Lower lobe of right lung (tissue), 2 donors: ENCODE results near the gene TMEM239. TPM values are rescaled to one million over a fixed set of nuclear protein-coding genes. Genes with fewer than 3 reads are reported as not detected.

Experiments
- ATAC-seq, 2 donors: fragments of 200-7000 bp; cut with Tn5 transposase; one replicate each; pipeline ENCODE4 v1.9.1; 2020 to 2022; ENCODE audit warnings: mild to moderate bottlenecking in 2 of 2, moderate library complexity in 2 of 2
- DNase-seq: peaks from one replicate; pipeline ENCODE4 v3.0.0-alpha.2; 2020
- H3K27ac ChIP-seq: fragments of 200-600 bp; one replicate; pipeline ENCODE4 v1.8.0; 2022
- H3K27me3 ChIP-seq: fragments of 200-600 bp; one replicate; pipeline ENCODE4 v1.8.0; 2022; ENCODE audit warnings: low read depth
- H3K36me3 ChIP-seq: fragments of 200-600 bp; one replicate; pipeline ENCODE4 v1.8.0; 2022; ENCODE audit warnings: mild to moderate bottlenecking
- H3K4me1 ChIP-seq: fragments of 200-600 bp; one replicate; pipeline ENCODE4 v1.8.0; 2022
- H3K4me3 ChIP-seq: fragments of 200-600 bp; one replicate; pipeline ENCODE4 v1.8.0; 2022; ENCODE audit warnings: mild to moderate bottlenecking
- H3K9me3 ChIP-seq: fragments of 200-600 bp; one replicate; pipeline ENCODE4 v1.8.0; 2022
- CTCF ChIP-seq: fragments of 200-600 bp; IDR thresholded peaks from one replicate; pipeline ENCODE4 v1.8.0; 2022; ENCODE audit warnings: antibody characterized with exemption, mild to moderate bottlenecking
- intact Hi-C: fragments of 100-400 bp; cut with DNase I; formaldehyde crosslinking; loops from one replicate; pipeline ENCODE4 v1.11.0; 2022
- total RNA-seq: library from RNA; stranded (reverse); fragmentation: NEBNext Ultra II Directional; extraction: Animal tissue kit (Norgen Biotek cat#: 25700); gene quantifications from one replicate; pipeline ENCODE4 v1.2.1, GENCODE V29; 2021
- donor health status: DM: no; HTN: yes; CAD: no; lungs with severe emphysema.

The TMEM239 gene
- total RNA-seq, 1 donor from 2014 or later, result not detected

GRCh38 chr20:2801286-2801728, 14.9 kb upstream of the TMEM239 start:
- DNase-seq, result no peak
- H3K9me3 ChIP-seq, result no peaks in the 10 kb centered on the region
- ATAC-seq, result no peak
- no peak overlapping the region for H3K4me3 ChIP-seq
- H3K36me3 ChIP-seq, result no peaks in the 10 kb centered on the region
- TF ChIP-seq CTCF, result no peak
- peaks cover 86% of the 10 kb centered on the region for H3K27me3 ChIP-seq
- H3K4me1 ChIP-seq, result peaks cover 24% of the 10 kb centered on the region
- intact Hi-C loops, result no loop called here
- no peak overlapping the region for H3K27ac ChIP-seq

- no peak for TF ChIP-seq CTCF
- DNase-seq (no peak), ATAC-seq (no peak)
- no peak overlapping the region for H3K4me3 ChIP-seq
- no peaks in the 10 kb centered on the region for H3K9me3 ChIP-seq
- H3K27ac ChIP-seq, result no peak overlapping the region
- H3K4me1 ChIP-seq, result peaks cover 22% of the 10 kb centered on the region
- no peaks in the 10 kb centered on the region for H3K36me3 ChIP-seq
- peaks cover 87% of the 10 kb centered on the region for H3K27me3 ChIP-seq
- intact Hi-C loops, result no loop called here
These were observed 11.9 kb upstream of the TMEM239 start for GRCh38 chr20:2804041-2804828.

GRCh38 chr20:2804852-2805688, 11.1 kb upstream of the TMEM239 start:
- Histone ChIP-seq H3K4me3 (no peak overlapping the region), H3K9me3 (no peaks in the 10 kb centered on the region)
- DNase-seq, result no peak

GRCh38 chr20:2805689-2806350, 10.3 kb upstream of the TMEM239 start:
- peaks cover 8% of the 10 kb centered on the region for H3K4me1 ChIP-seq
- H3K9me3 ChIP-seq, result no peaks in the 10 kb centered on the region
- peaks cover 71% of the 10 kb centered on the region for H3K27me3 ChIP-seq
- no peaks in the 10 kb centered on the region for H3K36me3 ChIP-seq
- intact Hi-C loops, result no loop called here
- H3K4me3 ChIP-seq, result no peak overlapping the region
- no peak for DNase-seq
- no peak overlapping the region for H3K27ac ChIP-seq
- peak in 1 of 2 donors; percentile 36 for ATAC-seq
- no peak for TF ChIP-seq CTCF

More at GRCh38 chr20:2804852-2805688, 11.1 kb upstream of the TMEM239 start:
- H3K4me1 ChIP-seq, result peaks cover 15% of the 10 kb centered on the region
- peak; percentile 33 to 48 for ATAC-seq
- H3K36me3 ChIP-seq, result no peaks in the 10 kb centered on the region
- no peak overlapping the region for H3K27ac ChIP-seq
- H3K27me3 ChIP-seq, result peaks cover 79% of the 10 kb centered on the region
- no peak for TF ChIP-seq CTCF
- intact Hi-C loops, result no loop called here

GRCh38 chr20:2806351-2806701, 9.8 kb upstream of the TMEM239 start:
- H3K27ac ChIP-seq, result no peak overlapping the region
- ATAC-seq (no peak), DNase-seq (no peak)
- H3K4me3 ChIP-seq, result no peak overlapping the region
- TF ChIP-seq CTCF, result no peak
- no peaks in the 10 kb centered on the region for H3K36me3 ChIP-seq
- no peaks in the 10 kb centered on the region for H3K9me3 ChIP-seq
- peaks cover 66% of the 10 kb centered on the region for H3K27me3 ChIP-seq
- intact Hi-C loops, result no loop called here
- H3K4me1 ChIP-seq, result peaks cover 2% of the 10 kb centered on the region
